Muscle of arm (tissue), 12 donors: ENCODE results near the gene ATP5IF1. TPM values are rescaled to one million over a fixed set of nuclear protein-coding genes. Genes with fewer than 3 reads are reported as not detected.

Experiments used
- DNase-seq: peaks from one replicate; pipeline ENCODE4 v3.0.0-alpha.2; 2013
- polyA plus RNA-seq, 12 donors: library from polyadenylated mRNA; unstranded; fragments of 120-200 nt; gene quantifications; one replicate each; pipeline ENCODE4 v1.2.1, GENCODE V29; 2013; ENCODE audit not compliant: insufficient read length in 12 of 12

ATP5IF1 gene
- polyA plus RNA-seq, 12 donors: 68.9 to 176 (median 80.3) TPM; not detected in 1

- no peak for DNase-seq
Observed at GRCh38 chr1:28229996-28230395, 5.9 kb upstream of the ATP5IF1 start.

- DNase-seq: peak; percentile 93
Observed at GRCh38 chr1:28232558-28233263, 3.2 kb upstream of the ATP5IF1 start, which contains the start of gene DNAJC8. Gene DNAJC8, minus strand, starts transcription at chr1:28233029. Its CDS starts 31 bp downstream, at chr1:28232998.

- no peak for DNase-seq
Observed at GRCh38 chr1:28233264-28233606, 2.7 kb upstream of the ATP5IF1 start.

- DNase-seq: no peak
Observed at GRCh38 chr1:28236656-28237322, 865 bp downstream of the ATP5IF1 start.

- DNase-seq: no peak
Observed at GRCh38 chr1:28239004-28239403, 3.1 kb downstream of the ATP5IF1 start.

- no peak for DNase-seq
Observed at GRCh38 chr1:28240024-28240423, 4.1 kb downstream of the ATP5IF1 start.

GRCh38 chr1:28241638-28242241, 5.8 kb downstream of the ATP5IF1 start:
- no peak for DNase-seq

GRCh38 chr1:28243685-28244311, 7.9 kb downstream of the ATP5IF1 start:
- DNase-seq: no peak

GRCh38 chr1:28244549-28245251, 8.8 kb downstream of the ATP5IF1 start:
- no peak for DNase-seq

GRCh38 chr1:28246427-28246832, 10.5 kb downstream of the ATP5IF1 start:
- peak; percentile 26 for DNase-seq

- DNase-seq: no peak
Observed at GRCh38 chr1:28247612-28248272, 11.8 kb downstream of the ATP5IF1 start.

GRCh38 chr1:28248273-28249012, 12.5 kb downstream of the ATP5IF1 start:
- DNase-seq: peak; percentile 83

GRCh38 chr1:28249013-28249865, 13.3 kb downstream of the ATP5IF1 start:
- DNase-seq: no peak

- DNase-seq: no peak
Observed at GRCh38 chr1:28249866-28250295, 14.0 kb downstream of the ATP5IF1 start.

GRCh38 chr1:28256197-28256827, 20.4 kb downstream of the ATP5IF1 start:
- DNase-seq: no peak

- DNase-seq: no peak
Observed at GRCh38 chr1:28257736-28258135, 21.8 kb downstream of the ATP5IF1 start.

GRCh38 chr1:28258628-28259251, 22.8 kb downstream of the ATP5IF1 start:
- no peak for DNase-seq

- peak; percentile 99 for DNase-seq
Observed at GRCh38 chr1:28259252-28259933, 23.5 kb downstream of the ATP5IF1 start, which contains the start of gene SESN2. Gene SESN2, plus strand, starts transcription at chr1:28259518. Its CDS starts 330 bp downstream, at chr1:28259848.
